PFSK-1 (cell line): Measurements from ENCODE around the gene FAM234B.

Experiments
- FOXP2 ChIP-seq: optimal IDR thresholded peaks from 2 replicates; pipeline ENCODE3; 2011; ENCODE audit warnings: borderline replicate concordance, control low read depth, inconsistent platforms; ENCODE audit not compliant: insufficient read depth; ENCODE audit errors: extremely low read length, extremely low read depth
- POLR2AphosphoS5 ChIP-seq: IDR thresholded peaks from 2 replicates; pipeline ENCODE4 v1.6.1; 2012; ENCODE audit warnings: low read depth, mild to moderate bottlenecking, control low read depth, low read length, moderate library complexity
- REST ChIP-seq, 2 experiments: IDR thresholded peaks; 2 replicates each; pipeline versions ENCODE4 v1.6.1 to v1.8.0; 2011 to 2012; ENCODE audit warnings: low read depth in 2 of 2, low read length in 2 of 2, control low read depth in 1 of 2, inconsistent platforms in 1 of 2, mild to moderate bottlenecking in 1 of 2, moderate library complexity in 1 of 2; ENCODE audit not compliant: insufficient read depth in 1 of 2
- SIN3A ChIP-seq: IDR thresholded peaks from 2 replicates; pipeline ENCODE4 v1.6.1; 2012; ENCODE audit warnings: mild to moderate bottlenecking, low read length, moderate library complexity, borderline replicate concordance; ENCODE audit not compliant: insufficient read depth
- TAF1 ChIP-seq: IDR thresholded peaks from 2 replicates; pipeline ENCODE4 v1.6.1; 2012; ENCODE audit warnings: low read length, control low read depth, borderline replicate concordance; ENCODE audit not compliant: insufficient read depth

Gene FAM234B

GRCh38 chr12:13099844-13100604 lies 55.8 kb downstream of the FAM234B start:
- TF ChIP-seq SIN3A = no peak
- TF ChIP-seq REST (IDR thresholded peaks at IDR 0.05; ENCODE audit: insufficient read depth in 1 of 2, low read depth in 2 of 2, low read length in 2 of 2) = no peak
- TF ChIP-seq POLR2AphosphoS5 = no peak
- no peak for TF ChIP-seq FOXP2
- no peak for TF ChIP-seq TAF1

GRCh38 chr12:13100605-13100881 lies 56.4 kb downstream of the FAM234B start:
- TF ChIP-seq TAF1 (no peak), FOXP2 (no peak), SIN3A (no peak), REST (IDR thresholded peaks at IDR 0.05; ENCODE audit: insufficient read depth in 1 of 2, low read depth in 2 of 2, low read length in 2 of 2) (no peak)

- TF ChIP-seq FOXP2 (peak; percentile 74), SIN3A (peak; percentile 64; the same call in 1 of the 2 replicates), REST (IDR thresholded peaks at IDR 0.05; ENCODE audit: insufficient read depth in 1 of 2, low read depth in 2 of 2, low read length in 2 of 2) (no peak), POLR2AphosphoS5 (no peak)
These were observed 56.9 kb downstream of the FAM234B start for GRCh38 chr12:13100882-13101769.

GRCh38 chr12:13101821-13102375 lies 57.7 kb downstream of the FAM234B start:
- no peak for TF ChIP-seq TAF1
- TF ChIP-seq POLR2AphosphoS5 = no peak
- TF ChIP-seq REST (IDR thresholded peaks at IDR 0.05; ENCODE audit: insufficient read depth in 1 of 2, low read depth in 2 of 2, low read length in 2 of 2) = no peak
- no peak for TF ChIP-seq SIN3A
- TF ChIP-seq FOXP2 = no peak
